HG02642 (cell line): ENCODE measurements around the gene USP13.

ENCODE experiments used
- ATAC-seq: cut with Tn5 transposase; IDR thresholded peaks from one replicate; pipeline ENCODE4 v1.9.1; 2021; ENCODE audit warnings: mild to moderate bottlenecking; ENCODE audit not compliant: unreplicated experiment, poor library complexity

USP13 gene

GRCh38 chr3:179730506-179730905, 77.7 kb downstream of the USP13 start:
- ATAC-seq: no peak

GRCh38 chr3:179731544-179731943, 78.7 kb downstream of the USP13 start:
- ATAC-seq: no peak

GRCh38 chr3:179732661-179733348, 80.0 kb downstream of the USP13 start:
- no peak for ATAC-seq

- no peak for ATAC-seq
Measured at GRCh38 chr3:179733797-179734196, 81.0 kb downstream of the USP13 start.

GRCh38 chr3:179734497-179735281, 81.8 kb downstream of the USP13 start:
- ATAC-seq: no peak

GRCh38 chr3:179735321-179735720, 82.5 kb downstream of the USP13 start:
- ATAC-seq: no peak

- no peak for ATAC-seq
Measured at GRCh38 chr3:179738998-179739397, 86.2 kb downstream of the USP13 start.

GRCh38 chr3:179739816-179740594, 87.2 kb downstream of the USP13 start:
- ATAC-seq: no peak

GRCh38 chr3:179743913-179744312, 91.1 kb downstream of the USP13 start:
- no peak for ATAC-seq

GRCh38 chr3:179744667-179745066, 91.8 kb downstream of the USP13 start:
- no peak for ATAC-seq

- no peak for ATAC-seq
Measured at GRCh38 chr3:179745079-179745478, 92.2 kb downstream of the USP13 start.

- ATAC-seq: no peak
Measured at GRCh38 chr3:179745716-179746115, 92.9 kb downstream of the USP13 start.

GRCh38 chr3:179750720-179751328, 98.0 kb downstream of the USP13 start:
- peak; percentile 49 for ATAC-seq

- ATAC-seq: no peak
Measured at GRCh38 chr3:179760944-179761343, 108.1 kb downstream of the USP13 start.

- no peak for ATAC-seq
Measured at GRCh38 chr3:179765396-179765795, 112.6 kb downstream of the USP13 start.

GRCh38 chr3:179766416-179767133, 113.7 kb downstream of the USP13 start:
- ATAC-seq: no peak

- ATAC-seq: no peak
Measured at GRCh38 chr3:179768080-179768479, 115.2 kb downstream of the USP13 start.

GRCh38 chr3:179769411-179770247, 116.8 kb downstream of the USP13 start:
- ATAC-seq: no peak

- ATAC-seq: no peak
Measured at GRCh38 chr3:179771797-179772196, 119.0 kb downstream of the USP13 start.
